ENCODE data around the gene MSANTD3.
"Not testable (repeated sequence)": the region's sequence is repeated elsewhere in the genome, so short reads cannot be mapped to it uniquely, and the experiment has no call there.

MSANTD3 gene

DNA sequence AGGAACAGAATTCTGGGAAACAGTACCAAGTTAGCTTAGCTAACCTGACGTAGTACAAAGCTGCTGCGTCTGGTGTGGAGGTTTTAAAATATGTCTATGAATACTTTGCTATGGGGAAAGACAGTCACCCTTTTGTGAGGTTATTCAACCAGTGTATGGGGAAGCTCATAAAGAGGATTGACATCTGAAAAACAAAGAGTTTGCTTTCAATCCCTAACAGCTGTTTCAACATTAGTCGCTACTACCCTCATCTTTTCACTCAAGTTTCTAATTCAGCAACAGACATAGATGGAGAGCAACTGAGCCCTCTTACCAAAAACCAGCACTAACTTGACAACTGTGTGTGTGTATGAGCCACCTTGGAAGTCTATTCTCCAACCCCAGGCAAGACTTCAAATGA lies 7.8 kb upstream of the MSANTD3 start:
- Mint-ChIP-seq H3K9me3 (no peaks in the 10 kb centered on the region), H3K36me3 (no peaks in the 10 kb centered on the region), H3K4me1 (no peaks in the 10 kb centered on the region), H3K4me3 (no peak overlapping the region), H3K27me3 (peaks cover 16% of the 10 kb centered on the region), H3K27ac (no peak overlapping the region)

DNA sequence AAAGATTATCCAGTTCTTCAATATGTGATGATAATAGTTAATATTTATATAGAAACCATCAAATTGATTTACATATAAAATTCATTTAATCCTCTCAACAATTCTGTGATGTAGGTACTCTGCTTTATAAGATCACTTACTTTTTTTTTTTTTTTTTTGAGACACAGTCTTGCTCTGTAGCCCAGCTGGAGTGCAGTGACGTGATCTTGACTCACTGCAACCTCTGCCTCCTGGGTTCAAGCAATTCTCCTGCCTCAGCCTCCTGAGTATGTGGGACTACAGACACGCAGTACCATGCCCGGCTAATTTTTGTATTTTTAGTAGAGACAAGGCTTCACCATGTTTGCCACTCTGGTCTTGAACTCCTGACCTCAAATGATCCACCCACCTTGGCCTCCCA lies 5.8 kb upstream of the MSANTD3 start:
- H3K27me3 Mint-ChIP-seq: peaks cover 10% of the 10 kb centered on the region
- not testable (repeated sequence) for H3K4me1 Mint-ChIP-seq, H3K36me3 Mint-ChIP-seq, H3K27ac Mint-ChIP-seq, H3K4me3 Mint-ChIP-seq, H3K9me3 Mint-ChIP-seq

DNA sequence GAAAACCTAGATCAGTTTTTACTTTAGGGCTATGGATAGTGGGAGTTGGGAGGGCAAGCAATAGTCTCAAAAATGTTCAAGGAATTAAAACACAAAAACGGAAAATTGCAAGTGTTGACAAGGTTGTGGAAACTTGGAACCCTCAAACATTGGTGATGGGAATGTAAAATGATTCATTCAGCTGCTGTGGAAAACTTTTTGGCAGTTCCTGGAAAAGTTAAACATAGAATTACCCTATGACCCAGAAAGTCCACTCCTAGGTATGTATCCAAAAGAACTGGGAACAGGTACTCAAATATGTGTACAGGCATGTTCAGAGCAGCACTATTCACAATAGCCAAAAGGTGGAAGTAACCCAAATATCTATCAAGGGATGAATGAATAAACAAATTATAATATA lies 1.2 kb upstream of the MSANTD3 start:
- Mint-ChIP-seq H3K4me1 (peaks cover 42% of the 10 kb centered on the region), H3K4me3 (peak overlapping the region; percentile 95), H3K27ac (peak overlapping the region; percentile 10), H3K27me3 (no peaks in the 10 kb centered on the region), H3K36me3 (peaks cover 2% of the 10 kb centered on the region), H3K9me3 (no peaks in the 10 kb centered on the region)

DNA sequence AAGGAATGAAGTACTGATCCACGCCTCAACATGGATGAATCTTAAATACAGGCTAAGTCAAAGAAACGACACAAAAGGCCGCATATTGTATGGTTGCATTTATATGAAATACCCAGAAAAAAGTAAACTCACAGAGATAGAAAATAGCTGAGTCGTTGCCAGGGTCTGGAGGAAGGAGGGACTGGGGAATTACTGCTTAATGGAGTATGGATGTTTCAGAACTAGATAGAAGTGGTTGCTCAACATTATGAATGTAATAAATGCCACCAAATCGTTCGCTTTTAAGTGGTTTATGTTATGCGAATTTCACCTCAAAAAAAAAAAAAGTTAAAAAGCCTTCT lies 784 bp upstream of the MSANTD3 start:
- peaks cover 43% of the 10 kb centered on the region for H3K4me1 Mint-ChIP-seq
- H3K36me3 Mint-ChIP-seq: peaks cover 2% of the 10 kb centered on the region
- H3K9me3 Mint-ChIP-seq: no peaks in the 10 kb centered on the region
- H3K27ac Mint-ChIP-seq: no peak overlapping the region
- peak overlapping the region; percentile 95 for H3K4me3 Mint-ChIP-seq
- H3K27me3 Mint-ChIP-seq: no peaks in the 10 kb centered on the region

DNA sequence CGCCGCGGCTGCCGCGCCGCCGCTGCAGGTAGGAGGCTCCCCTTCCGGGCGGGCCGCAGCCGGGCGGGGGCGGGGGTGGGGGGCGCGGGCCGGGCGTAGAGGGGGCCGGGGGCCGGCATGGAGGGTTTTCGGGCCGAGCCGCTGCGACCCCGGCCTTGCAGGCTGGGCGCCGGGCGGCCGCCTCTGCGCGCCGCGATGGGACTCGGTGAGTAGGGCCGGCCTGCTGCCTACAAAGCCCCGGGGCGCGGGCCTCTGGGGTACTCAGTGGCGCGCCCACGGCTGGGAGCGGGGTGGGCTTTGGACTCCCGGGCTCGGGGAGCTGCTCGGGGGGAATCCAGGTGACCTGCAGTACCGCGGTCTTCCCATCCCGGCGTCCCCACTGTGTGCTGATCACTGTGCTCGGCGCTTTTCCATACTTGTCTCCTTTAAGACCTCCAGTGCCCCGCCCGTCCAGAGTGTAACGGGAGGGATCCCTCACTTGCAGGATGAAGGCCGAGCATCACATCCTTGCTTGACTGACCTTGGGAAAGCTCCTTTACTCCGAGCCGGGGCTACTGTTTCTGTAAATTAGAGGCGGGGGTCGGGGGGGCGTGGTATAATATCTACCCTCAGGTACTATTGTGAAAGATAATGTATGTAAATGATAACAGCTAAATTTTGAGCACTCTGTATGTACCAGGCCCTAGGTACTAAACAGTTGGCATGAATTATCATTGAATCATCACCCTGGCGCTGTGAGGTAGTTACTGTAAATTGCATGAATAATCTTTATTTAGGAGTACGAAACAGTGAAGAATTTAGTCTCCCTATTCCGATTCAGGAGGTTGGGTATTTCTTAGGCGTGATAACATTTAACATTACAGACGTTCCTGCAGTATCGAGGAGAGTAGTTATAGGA lies 672 bp downstream of the MSANTD3 start:
- Mint-ChIP-seq H3K4me1 (peaks cover 47% of the 10 kb centered on the region), H3K4me3 (peak overlapping the region; percentile 80), H3K27ac (peak overlapping the region; percentile 3), H3K36me3 (peaks cover 2% of the 10 kb centered on the region), H3K27me3 (no peaks in the 10 kb centered on the region), H3K9me3 (no peaks in the 10 kb centered on the region)

DNA sequence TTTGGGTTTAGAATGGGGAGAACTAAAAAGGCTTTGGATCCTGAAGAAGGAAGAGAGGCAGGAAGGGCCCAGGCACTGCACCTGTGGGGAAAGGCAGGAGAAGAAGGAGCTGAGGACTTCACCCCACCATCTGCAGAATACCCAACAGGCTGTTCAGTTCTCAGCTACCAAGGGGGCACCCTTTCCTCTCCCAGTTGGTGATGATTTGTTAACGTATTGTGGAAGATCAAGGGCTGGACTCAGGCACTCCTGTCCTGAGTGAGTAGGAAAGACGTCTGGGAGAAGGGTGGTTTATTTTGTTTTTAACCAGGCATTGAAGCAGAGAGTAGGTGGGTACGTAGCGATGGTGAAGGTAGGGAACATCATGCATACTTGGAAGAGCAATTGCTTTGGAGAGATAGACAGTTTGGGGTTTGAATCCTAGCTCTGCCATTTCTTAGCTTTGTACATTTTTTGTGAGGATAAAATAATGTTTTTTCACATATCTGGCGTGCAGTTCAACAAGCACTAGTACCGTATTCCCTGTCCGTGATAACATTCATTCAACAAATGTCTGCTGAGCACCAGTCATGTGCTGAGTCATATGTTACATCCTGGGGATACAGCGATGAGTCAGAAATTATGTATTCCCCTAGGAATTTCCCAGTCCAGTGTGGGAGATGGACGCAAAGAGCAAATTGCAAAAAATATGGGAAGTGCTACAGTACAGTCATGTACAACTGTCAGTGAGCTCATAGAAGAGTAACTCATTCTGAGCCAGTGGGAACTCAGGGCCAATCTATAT lies 2.1 kb downstream of the MSANTD3 start:
- H3K27ac Mint-ChIP-seq: no peak overlapping the region
- H3K36me3 Mint-ChIP-seq: peaks cover 2% of the 10 kb centered on the region
- no peak overlapping the region for H3K4me3 Mint-ChIP-seq
- peaks cover 47% of the 10 kb centered on the region for H3K4me1 Mint-ChIP-seq
- no peaks in the 10 kb centered on the region for H3K27me3 Mint-ChIP-seq
- no peaks in the 10 kb centered on the region for H3K9me3 Mint-ChIP-seq

DNA sequence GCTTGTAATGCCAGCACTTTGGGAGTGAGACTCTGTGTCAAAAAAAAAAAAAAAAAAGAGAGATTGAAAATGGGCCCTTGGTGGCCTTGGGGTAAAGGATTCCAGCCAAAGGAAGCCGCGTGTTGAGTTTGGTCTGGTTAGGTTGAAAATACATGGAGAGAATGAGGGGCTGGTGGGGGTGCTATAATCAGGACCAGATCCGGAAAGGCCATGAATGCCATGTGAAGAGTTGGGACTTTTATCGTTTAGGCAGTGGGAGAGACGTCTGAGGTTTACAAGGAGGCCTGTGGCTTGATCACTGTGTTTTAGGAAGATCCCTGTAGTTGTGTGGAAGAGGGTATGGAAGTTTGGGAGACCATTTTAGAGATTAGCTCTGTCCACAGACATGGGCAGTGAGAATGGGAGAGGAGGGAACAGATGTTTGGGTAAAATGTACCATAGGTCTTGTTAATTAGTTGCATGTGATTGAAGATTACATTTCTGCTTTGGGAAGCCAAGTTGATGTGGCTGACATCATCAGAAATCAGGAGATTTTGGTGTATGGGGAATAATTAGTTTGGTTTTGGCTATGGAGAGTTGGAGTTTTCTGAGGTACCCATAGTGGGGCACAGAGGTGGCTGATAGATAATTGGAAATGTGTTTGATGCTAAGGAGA lies 3.5 kb downstream of the MSANTD3 start:
- no peaks in the 10 kb centered on the region for H3K27me3 Mint-ChIP-seq
- H3K36me3 Mint-ChIP-seq: peaks cover 2% of the 10 kb centered on the region
- H3K4me3 Mint-ChIP-seq: no peak overlapping the region
- H3K4me1 Mint-ChIP-seq: peaks cover 47% of the 10 kb centered on the region
- no peaks in the 10 kb centered on the region for H3K9me3 Mint-ChIP-seq
- H3K27ac Mint-ChIP-seq: no peak overlapping the region

DNA sequence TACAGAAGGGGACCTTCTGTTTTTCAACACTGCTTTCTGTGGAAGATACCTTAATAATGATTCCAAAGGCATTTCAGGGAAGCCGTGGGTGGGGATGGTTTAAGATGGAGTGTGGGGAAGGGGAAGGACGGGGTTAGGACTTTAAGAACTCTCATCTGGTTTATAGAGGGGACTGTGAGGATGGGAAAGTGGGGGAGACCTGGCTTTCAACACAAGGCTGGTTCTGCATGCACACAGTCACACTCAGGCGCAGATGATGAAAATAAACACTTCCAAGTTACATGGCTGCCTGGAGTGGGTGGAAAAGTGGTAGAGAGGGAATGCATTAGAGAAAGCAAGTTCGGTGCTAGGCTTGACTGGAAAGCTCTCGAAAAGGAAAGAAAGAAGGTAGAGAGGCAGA lies 4.9 kb downstream of the MSANTD3 start:
- Mint-ChIP-seq H3K27ac (no peak overlapping the region), H3K4me3 (no peak overlapping the region), H3K27me3 (no peaks in the 10 kb centered on the region), H3K9me3 (no peaks in the 10 kb centered on the region), H3K36me3 (peaks cover 2% of the 10 kb centered on the region), H3K4me1 (peaks cover 34% of the 10 kb centered on the region)

DNA sequence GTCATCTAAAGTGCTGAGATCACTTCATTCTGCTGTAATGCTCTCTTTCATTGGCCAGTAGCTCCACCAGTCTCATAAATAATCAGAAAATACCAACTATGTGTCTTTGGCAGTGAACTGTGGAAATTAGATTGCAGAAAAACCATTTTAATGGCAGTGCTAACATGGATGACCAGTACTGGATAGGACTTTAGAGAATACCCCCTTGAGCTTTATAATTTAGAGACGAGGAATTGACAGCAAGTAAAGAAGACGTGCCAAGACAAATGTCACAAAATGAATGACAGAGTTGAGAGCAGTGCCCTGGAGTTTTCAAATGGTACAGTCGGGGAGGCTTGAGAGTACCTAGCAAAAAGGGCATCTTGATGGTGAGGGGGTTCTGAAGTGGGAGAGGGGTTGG lies 5.8 kb downstream of the MSANTD3 start:
- no peaks in the 10 kb centered on the region for H3K9me3 Mint-ChIP-seq
- no peak overlapping the region for H3K27ac Mint-ChIP-seq
- no peaks in the 10 kb centered on the region for H3K27me3 Mint-ChIP-seq
- peaks cover 31% of the 10 kb centered on the region for H3K4me1 Mint-ChIP-seq
- H3K4me3 Mint-ChIP-seq: no peak overlapping the region
- peaks cover 2% of the 10 kb centered on the region for H3K36me3 Mint-ChIP-seq

DNA sequence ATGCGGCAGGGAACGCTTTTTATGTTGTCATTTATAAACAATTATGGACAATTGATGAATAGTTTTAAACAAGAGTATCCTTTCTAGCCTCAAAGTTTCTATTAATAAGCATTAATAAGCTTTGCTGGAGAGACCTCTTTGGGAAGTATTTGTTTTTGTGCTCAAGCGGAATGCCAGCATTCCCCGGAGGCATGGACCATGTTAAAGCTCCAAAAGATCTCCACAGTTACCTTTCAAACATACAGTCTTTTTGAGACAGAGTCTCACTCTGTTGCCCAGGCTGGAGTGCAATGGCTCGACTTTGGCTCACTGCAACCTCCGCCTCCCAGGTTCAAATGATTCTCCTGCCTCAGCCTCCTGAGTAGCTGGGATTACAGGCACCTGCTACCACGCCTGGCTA lies 9.6 kb downstream of the MSANTD3 start:
- Mint-ChIP-seq H3K36me3 (no peaks in the 10 kb centered on the region), H3K27ac (no peak overlapping the region), H3K9me3 (no peaks in the 10 kb centered on the region), H3K27me3 (no peaks in the 10 kb centered on the region), H3K4me3 (no peak overlapping the region), H3K4me1 (peaks cover 6% of the 10 kb centered on the region)

DNA sequence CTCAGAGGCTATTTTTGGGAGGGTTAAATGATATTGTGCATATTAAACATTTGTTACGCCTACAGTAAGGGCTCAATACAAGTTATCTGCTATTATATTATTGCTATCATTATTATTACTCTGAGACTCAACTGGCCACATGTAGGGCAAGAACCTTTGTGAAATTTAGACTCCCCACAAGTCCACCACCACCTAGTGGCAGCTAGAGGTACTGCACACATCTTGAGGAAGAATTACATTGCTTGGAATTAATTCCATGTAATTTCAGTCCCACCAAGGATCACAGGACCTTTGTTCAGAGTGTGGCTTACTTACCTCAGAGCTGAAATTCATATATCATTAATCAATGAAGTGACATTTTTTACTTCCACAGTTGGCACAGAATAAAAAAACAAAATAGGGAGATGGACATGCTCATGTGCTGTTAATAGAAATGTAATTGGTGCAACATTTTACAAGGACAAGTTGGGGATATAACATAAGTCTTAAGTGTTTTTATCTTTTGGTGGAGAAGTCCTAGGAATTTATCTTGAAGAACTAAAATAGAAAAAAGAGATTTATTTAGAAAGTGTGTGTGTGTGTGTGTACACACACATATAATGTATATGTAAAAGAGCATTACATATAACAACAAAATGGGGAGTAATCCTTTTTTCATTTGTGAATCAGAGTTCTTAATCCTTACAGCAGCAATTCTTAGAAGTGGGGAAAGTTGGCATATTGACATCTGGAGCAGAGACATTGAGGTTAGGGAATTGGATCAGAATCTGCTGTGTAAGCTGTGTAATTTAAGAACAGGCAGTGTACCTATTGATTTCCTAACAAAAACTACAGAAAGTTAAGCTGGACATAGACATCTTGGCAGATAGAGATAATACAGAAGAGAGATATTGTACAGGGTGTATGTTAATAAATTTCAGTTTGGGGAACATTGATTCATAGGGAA lies 11.2 kb downstream of the MSANTD3 start:
- H3K27ac Mint-ChIP-seq: no peak overlapping the region

DNA sequence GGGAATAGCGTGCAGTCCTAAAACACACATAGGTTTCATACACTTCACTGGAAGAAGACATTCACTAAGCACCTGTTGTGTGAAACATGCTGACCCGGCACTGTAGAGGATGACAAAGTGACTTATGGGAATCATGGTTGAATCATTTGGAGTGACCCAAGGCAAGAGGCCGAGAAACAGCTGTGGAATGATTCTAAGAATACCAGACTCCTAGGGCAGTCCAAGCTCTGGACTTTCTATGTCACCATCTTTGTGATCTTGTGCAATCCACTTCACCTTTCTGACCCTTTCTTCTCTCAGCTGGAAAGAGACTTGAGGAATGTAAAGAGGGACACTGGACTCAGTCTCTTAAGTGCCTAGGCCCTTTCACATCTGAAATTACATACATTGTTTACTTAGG lies 13.1 kb downstream of the MSANTD3 start:
- Mint-ChIP-seq H3K4me1 (peaks cover 7% of the 10 kb centered on the region), H3K27ac (no peak overlapping the region), H3K9me3 (no peaks in the 10 kb centered on the region), H3K27me3 (no peaks in the 10 kb centered on the region), H3K36me3 (peaks cover 6% of the 10 kb centered on the region), H3K4me3 (no peak overlapping the region)

More for the DNA sequence above, 11.2 kb downstream of the MSANTD3 start:
- Mint-ChIP-seq H3K36me3 (peaks cover 2% of the 10 kb centered on the region), H3K4me1 (peaks cover 3% of the 10 kb centered on the region), H3K27me3 (no peaks in the 10 kb centered on the region), H3K9me3 (no peaks in the 10 kb centered on the region), H3K4me3 (no peak overlapping the region)

DNA sequence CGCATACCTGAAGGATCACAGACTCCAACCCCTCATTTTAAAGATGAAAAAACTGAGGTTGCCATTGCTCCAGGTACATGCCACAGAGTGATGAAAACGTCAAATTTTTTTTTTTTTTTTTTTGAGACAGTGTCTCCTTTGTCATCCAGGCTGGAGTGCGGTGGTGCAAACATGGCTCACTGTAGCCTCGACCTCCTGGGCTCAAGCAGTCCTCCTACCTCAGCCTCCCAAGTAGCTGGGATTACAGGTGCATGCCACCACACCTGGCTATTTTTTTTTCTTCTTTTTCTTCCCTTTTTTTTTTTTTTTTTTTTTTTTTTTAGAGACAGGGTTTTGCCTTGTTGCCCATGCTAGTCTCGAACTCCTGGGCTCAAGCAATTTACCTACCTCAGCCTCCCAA lies 13.5 kb downstream of the MSANTD3 start:
- not testable (repeated sequence) for H3K27me3 Mint-ChIP-seq, H3K27ac Mint-ChIP-seq, H3K4me3 Mint-ChIP-seq, H3K9me3 Mint-ChIP-seq, H3K36me3 Mint-ChIP-seq, H3K4me1 Mint-ChIP-seq

DNA sequence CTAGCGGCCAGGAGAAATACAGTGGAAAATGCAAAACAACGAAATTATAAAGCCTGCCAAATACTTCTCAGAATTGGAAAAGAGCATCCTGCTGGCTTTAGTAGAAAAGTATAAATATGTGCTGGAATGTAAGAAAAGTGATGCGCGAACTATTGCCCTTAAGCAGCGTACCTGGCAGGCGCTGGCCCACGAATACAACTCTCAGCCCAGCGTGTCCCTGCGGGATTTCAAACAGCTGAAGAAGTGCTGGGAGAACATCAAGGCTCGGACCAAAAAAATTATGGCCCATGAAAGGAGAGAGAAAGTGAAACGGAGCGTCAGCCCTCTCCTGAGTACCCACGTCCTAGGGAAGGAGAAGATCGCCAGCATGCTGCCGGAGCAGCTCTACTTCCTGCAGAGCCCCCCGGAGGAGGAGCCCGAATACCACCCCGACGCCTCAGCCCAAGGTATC lies 15.0 kb downstream of the MSANTD3 start:
- Mint-ChIP-seq H3K9me3 (no peaks in the 10 kb centered on the region), H3K36me3 (peaks cover 6% of the 10 kb centered on the region), H3K27ac (no peak overlapping the region), H3K27me3 (no peaks in the 10 kb centered on the region), H3K4me1 (peaks cover 7% of the 10 kb centered on the region), H3K4me3 (no peak overlapping the region)

Data from activated naive CD4-positive, alpha-beta T cell treated with anti-CD3 and anti-CD28 coated beads, Interleukin-2, amount 50 U/mL, for 24 hours (primary cell).